Posterior cingulate gyrus (tissue), 11 donors: ENCODE results near the gene TMOD1.
"Not testable (repeated sequence)": the region's sequence is repeated elsewhere in the genome, so short reads cannot be mapped to it uniquely, and the experiment has no call there.

Experiments
- DNase-seq, 10 donors: peaks; one replicate each; pipeline versions ENCODE4 v3.0.0 to v3.0.0-alpha.2; 2020 to 2021; ENCODE audit warnings: mixed read lengths in 3 of 10
- intact Hi-C: fragments of 100-400 bp; cut with DNase I; formaldehyde crosslinking; loops from one replicate; pipeline ENCODE4 v1.15.1; 2023

TMOD1 gene

GRCh38 chr9:97560851-97561250, 59.4 kb downstream of the TMOD1 start:
- peak in 1 of 10 donors; percentile 80 for DNase-seq
- intact Hi-C loops: loop anchor here (5.0 kb wide), 1 partner anchor 59 kb away; the partner anchor contains the start of gene TMOD1

- intact Hi-C loops: loop anchor here (5.0 kb wide), 1 partner anchor 59 kb away; the partner anchor contains the start of gene TMOD1
These were observed 60.0 kb downstream of the TMOD1 start for GRCh38 chr9:97561501-97561900.

GRCh38 chr9:97562542-97562941, 61.1 kb downstream of the TMOD1 start:
- peak in 1 of 10 donors; percentile 81 for DNase-seq
- intact Hi-C loops: loop anchor here (5.0 kb wide), 1 partner anchor 60 kb away; the partner anchor contains the start of gene TMOD1

More at GRCh38 chr9:97561501-97561900, 60.0 kb downstream of the TMOD1 start:
- peak in 1 of 10 donors; percentile 44 for DNase-seq

DNA sequence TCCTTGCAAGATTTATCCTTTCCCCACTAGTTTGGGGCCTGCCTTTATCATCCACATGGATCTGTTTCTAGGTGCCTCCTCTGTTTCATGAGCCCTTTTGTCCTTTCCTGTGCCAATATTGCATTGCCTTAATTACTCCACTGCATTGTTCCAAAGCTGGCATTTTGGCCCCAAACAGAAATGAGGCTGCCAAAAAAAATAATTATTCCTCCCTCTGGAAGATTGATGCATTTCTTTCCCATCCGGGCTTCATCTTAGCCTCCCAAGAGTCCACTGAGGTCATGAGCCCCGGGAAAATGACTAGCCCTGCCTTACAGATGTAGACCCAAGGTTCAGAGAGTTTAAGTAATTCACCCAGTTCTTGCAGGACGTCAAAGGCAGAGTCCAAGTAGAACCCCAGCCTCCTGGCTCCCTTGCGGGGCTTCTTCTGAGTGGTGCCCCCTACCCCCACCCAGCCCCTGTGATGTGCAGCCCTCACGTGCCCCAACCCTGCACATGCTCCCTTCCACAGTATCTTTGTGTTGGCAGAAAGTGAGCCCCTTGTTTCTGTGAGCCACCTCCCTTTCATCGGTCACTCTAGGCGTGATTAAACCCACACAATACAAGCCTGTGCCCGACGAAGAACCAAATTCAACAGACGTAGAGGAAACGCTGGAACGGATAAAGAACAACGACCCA, 62.1 kb downstream of the TMOD1 start:
- peak in 1 of 10 donors; percentile 22 for DNase-seq
- intact Hi-C loops: loop anchor here (5.0 kb wide), 1 partner anchor 61 kb away; the partner anchor contains the start of gene TMOD1

GRCh38 chr9:97564291-97565175, 63.1 kb downstream of the TMOD1 start:
- DNase-seq: peak in 3 of 10 donors; percentile 33 to 90 (median 46)
- intact Hi-C loops: loop anchor here (5.0 kb wide), 1 partner anchor 62 kb away; the partner anchor contains the start of gene TMOD1

DNA sequence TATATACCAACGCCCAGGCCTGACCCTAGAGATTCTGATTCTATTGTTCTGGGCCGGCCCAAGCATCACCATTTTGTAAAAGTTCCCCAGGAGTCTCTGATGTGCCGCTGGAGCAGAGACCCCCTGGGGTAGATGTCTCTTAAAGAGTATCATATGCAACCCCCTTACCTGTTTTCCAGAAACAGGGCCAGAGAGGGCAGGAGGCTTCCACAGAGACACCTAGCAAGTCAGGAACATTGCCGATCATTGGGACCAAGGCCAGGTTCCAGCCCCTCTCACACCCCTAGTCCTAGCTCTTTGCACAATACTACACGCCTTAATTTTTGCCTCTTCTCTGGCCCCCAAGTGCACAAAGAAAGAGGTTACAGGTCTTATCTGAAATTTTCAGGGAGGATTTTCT, 63.8 kb downstream of the TMOD1 start:
- intact Hi-C loops: no loop called here
- DNase-seq: peak in 1 of 10 donors; percentile 40

DNA sequence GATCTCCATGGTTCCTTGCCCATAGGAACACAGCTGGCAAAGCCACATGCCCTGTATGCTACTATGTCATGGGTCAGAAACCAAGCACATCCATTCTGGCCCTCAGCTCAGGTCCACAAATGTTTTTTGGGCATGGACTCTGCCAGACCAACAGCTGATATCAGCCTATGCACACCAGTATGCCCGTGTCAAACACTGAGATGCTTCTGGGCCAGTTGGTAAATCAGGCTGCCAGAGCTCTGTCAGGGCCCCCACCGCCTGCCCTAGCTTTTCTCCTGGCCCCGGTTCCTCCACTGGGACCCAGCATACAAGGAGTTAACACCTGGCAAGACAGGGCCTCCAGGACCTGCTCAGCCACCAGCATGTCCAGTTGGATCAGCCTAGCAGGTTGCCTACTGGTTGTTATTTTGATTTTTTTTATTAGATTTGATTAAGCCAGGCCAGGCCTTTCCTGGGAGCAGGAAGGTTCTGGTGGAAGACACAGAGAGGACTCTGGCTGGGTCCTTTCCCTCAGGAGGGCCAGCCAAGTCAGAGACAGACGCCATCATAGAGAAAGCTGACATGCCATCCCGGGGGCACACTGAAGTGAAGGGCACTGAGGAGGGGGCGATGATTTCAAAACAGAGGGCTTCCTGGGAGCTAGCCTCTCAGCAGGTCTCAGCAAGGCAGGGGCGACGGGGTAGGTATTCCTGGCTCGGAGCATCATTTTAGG, 65.9 kb downstream of the TMOD1 start:
- DNase-seq: peak in 1 of 10 donors; percentile 47
- intact Hi-C loops: no loop called here

GRCh38 chr9:97567894-97568202, 66.4 kb downstream of the TMOD1 start:
- intact Hi-C loops: no loop called here
- no peak for DNase-seq

DNA sequence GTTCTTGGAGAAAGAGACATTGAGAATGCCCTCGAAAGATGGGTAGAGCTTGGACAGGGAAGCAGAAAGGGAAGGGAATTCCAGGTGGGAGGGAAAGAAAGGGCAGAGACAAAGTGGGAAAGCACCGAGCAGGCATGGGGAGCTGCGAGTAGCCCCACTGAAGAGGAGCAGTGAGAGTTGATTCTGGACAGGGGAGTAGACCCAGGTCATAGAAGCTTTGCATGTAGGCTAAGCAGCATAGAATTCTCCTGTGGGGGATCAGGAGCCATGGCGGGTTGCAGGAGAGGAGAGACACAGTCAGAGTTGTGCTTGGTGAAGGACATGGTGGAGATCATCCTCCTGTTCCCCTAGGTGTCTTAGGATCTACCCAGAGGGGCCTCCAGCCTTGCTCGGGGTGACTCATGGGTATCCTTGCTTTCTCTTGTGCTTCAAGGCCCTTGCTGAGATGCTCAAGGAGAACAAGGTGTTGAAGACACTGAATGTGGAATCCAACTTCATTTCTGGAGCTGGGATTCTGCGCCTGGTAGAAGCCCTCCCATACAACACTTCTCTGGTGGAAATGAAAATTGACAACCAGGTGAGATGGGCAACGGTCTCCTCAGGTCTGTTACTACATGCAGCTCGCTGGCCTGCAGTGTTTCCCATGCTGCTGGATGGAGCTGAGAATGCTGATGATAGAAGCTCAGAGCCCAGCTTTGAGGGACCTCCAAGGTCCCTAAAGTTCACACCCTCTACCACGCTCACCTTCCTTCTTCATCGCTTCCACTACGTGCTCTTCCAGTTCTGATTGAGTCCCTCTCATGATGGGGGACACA, 67.2 kb downstream of the TMOD1 start:
- DNase-seq: peak in 1 of 10 donors; percentile 55
- intact Hi-C loops: no loop called here

- intact Hi-C loops: no loop called here
- DNase-seq: peak in 5 of 10 donors; percentile 49 to 94 (median 59)
These were observed 69.4 kb downstream of the TMOD1 start for GRCh38 chr9:97570899-97571298.

DNA sequence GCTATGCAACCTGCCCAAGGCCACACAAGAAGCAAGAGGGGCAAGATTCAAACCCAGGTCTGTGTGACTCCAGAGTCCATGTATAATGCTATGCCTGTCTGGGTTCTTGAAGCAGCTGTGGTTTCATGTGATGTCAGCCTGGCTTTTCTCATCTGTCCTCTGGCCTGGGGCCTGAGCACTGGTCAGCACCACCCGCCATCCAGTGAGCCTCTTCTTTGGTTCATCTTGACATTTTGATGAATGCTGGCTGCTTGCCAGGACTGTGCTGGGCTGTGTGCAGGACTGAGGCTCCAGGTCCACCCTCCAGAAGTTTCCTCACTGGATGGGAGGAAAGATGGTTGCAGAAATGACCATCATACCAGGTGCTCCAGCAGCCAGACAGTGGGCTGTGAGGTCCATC, 70.2 kb downstream of the TMOD1 start:
- intact Hi-C loops: no loop called here
- peak in 1 of 10 donors; percentile 74 for DNase-seq

- DNase-seq: no peak
- intact Hi-C loops: no loop called here
These were observed 70.9 kb downstream of the TMOD1 start for GRCh38 chr9:97572196-97572891.

- DNase-seq: peak in 1 of 10 donors; percentile 55
- intact Hi-C loops: no loop called here
These were observed 71.5 kb downstream of the TMOD1 start for GRCh38 chr9:97572892-97573365.

DNA sequence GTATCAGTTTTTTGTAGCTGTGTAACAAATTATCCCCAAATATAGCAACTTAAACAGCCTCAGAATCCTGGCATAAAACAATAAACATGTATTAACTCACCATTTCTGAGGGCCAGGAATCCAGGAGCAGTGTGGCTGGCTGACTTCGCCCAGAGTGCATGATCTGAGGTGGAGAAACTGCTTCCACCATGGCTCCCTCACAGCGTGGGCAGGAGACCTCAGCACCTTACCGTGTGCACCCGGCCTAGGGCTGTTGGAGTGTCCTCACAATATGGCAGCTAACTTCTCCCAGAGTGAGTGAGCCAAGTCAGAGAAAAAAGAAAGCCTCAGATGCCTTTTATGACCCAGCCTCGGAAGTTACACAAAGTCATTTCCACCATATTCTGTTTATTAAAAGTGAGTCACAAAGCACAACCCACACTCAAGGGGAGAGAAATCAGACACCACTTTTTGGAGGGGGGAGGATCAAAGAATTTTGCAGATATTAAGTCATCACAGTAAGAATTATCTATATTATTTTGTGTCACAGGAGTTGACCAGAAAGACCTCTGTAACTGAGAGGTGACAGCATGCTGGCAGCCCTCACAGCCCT, 72.1 kb downstream of the TMOD1 start:
- intact Hi-C loops: no loop called here
- peak in 1 of 10 donors; percentile 24 for DNase-seq

DNA sequence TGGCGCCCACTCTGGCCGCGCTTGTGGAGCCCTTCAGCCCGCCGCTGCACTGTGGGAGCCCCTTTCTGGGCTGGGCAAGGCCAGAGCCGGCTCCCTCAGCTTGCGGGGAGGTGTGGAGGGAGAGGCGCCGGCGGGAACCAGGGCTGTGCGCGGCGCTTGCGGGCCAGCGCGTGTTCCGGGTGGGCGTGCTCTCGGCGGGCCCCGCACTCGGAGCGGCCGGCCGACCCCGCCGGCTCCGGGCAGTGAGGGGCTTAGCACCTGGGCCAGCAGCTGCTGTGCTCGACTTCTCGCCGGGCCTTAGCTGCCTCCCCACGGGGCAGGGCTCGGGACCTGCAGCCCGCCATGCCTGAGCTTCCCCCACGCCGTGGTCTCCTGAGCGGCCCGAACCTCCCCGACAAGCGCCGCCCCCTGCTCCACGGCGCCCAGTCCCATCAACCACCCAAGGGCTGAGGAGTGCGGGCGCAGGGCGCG, 72.7 kb downstream of the TMOD1 start:
- intact Hi-C loops: not testable (repeated sequence)

DNA sequence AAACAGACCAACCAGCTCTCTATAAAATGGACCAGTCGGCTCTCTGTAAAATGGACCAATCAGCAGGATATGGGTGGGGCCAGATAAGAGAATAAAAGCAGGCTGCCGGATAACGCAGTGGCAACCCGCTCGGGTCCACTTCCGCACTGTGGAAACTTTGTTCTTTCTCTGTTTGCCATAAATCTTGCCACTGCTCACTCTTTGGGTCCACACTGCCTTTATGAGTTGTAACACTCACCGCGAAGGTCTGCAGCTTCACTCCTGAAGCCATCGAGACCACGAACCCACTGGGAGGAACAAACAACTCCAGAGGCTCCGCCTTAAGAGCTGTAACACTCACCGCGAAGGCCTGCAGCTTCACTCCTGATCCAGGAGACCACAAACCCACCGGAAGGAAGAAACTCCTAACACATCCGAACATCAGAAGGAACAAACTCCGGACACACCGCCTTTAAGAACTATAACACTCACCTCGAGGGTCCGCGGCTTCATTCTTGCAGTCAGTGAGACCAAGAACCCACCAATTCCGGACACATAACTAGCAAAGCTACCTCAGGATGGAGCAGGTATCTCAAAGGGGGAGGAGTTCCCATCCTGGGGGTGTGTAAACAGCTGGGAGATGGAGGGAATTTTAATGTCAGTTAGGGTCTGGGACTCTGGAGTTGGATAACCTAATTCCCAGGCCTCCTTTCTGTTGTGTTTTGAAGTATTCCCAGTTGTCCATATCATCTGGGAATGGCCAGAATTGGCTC, 73.6 kb downstream of the TMOD1 start:
- not testable (repeated sequence) for DNase-seq

More for the DNA sequence above, 72.7 kb downstream of the TMOD1 start:
- peak in 2 of 10 donors; percentile 36 to 70 for DNase-seq

GRCh38 chr9:97575673-97576200, 74.3 kb downstream of the TMOD1 start:
- intact Hi-C loops: no loop called here
- DNase-seq: no peak

More for the DNA sequence above, 73.6 kb downstream of the TMOD1 start:
- intact Hi-C loops: not testable (repeated sequence)
